NCI-H146 treated with DMSO at 0.1 percent for 48 hours (cell line): ENCODE results near the gene ABCC9.
"Not testable (repeated sequence)": the region's sequence is repeated elsewhere in the genome, so short reads cannot be mapped to it uniquely, and the experiment has no call there.

Experiments used
- DNase-seq: peaks from one replicate; lab custom pipeline; 2025; ENCODE audit not compliant: unreplicated experiment; lab: John Stamatoyannopoulos, UW

The ABCC9 gene

GRCh38 chr12:21934173-21934572 lies 7.1 kb downstream of the ABCC9 start:
- no peak for DNase-seq

GRCh38 chr12:21933656-21934055 lies 7.6 kb downstream of the ABCC9 start:
- no peak for DNase-seq

GRCh38 chr12:21929972-21930371 lies 11.3 kb downstream of the ABCC9 start:
- DNase-seq = not testable (repeated sequence)

GRCh38 chr12:21925296-21925913 lies 15.8 kb downstream of the ABCC9 start:
- DNase-seq = no peak

- no peak for DNase-seq
Measured at GRCh38 chr12:21921436-21921835, 19.8 kb downstream of the ABCC9 start.

- no peak for DNase-seq
Measured at GRCh38 chr12:21918456-21918855, 22.8 kb downstream of the ABCC9 start.

GRCh38 chr12:21913823-21914222 lies 27.4 kb downstream of the ABCC9 start:
- DNase-seq = no peak

GRCh38 chr12:21912318-21912717 lies 28.9 kb downstream of the ABCC9 start:
- DNase-seq = no peak

- no peak for DNase-seq
Measured at GRCh38 chr12:21911832-21912231, 29.4 kb downstream of the ABCC9 start.

GRCh38 chr12:21910657-21911056 lies 30.6 kb downstream of the ABCC9 start:
- no peak for DNase-seq

- no peak for DNase-seq
Measured at GRCh38 chr12:21907948-21908837, 33.0 kb downstream of the ABCC9 start.

GRCh38 chr12:21906919-21907493 lies 34.2 kb downstream of the ABCC9 start:
- DNase-seq = no peak

- not testable (repeated sequence) for DNase-seq
Measured at GRCh38 chr12:21899532-21899931, 41.7 kb downstream of the ABCC9 start.

- no peak for DNase-seq
Measured at GRCh38 chr12:21895651-21896050, 45.6 kb downstream of the ABCC9 start.

- no peak for DNase-seq
Measured at GRCh38 chr12:21894792-21895595, 46.2 kb downstream of the ABCC9 start.

GRCh38 chr12:21893924-21894323 lies 47.3 kb downstream of the ABCC9 start:
- no peak for DNase-seq

- no peak for DNase-seq
Measured at GRCh38 chr12:21892341-21892740, 48.9 kb downstream of the ABCC9 start.

GRCh38 chr12:21891751-21892217 lies 49.4 kb downstream of the ABCC9 start:
- DNase-seq = no peak

- no peak for DNase-seq
Measured at GRCh38 chr12:21888276-21888863, 52.9 kb downstream of the ABCC9 start.

GRCh38 chr12:21884936-21885335 lies 56.3 kb downstream of the ABCC9 start:
- DNase-seq = no peak

GRCh38 chr12:21882635-21883034 lies 58.6 kb downstream of the ABCC9 start:
- DNase-seq = no peak
